GM19463 (cell line): ENCODE measurements around the gene LRRC45.
"Not testable (repeated sequence)": the region's sequence is repeated elsewhere in the genome, so short reads cannot be mapped to it uniquely, and the experiment has no call there.

Experiments
- ATAC-seq: cut with Tn5 transposase; IDR thresholded peaks from one replicate; pipeline ENCODE4 v1.9.1; 2021; ENCODE audit warnings: mild to moderate bottlenecking, moderate library complexity; ENCODE audit not compliant: unreplicated experiment

Gene LRRC45

DNA sequence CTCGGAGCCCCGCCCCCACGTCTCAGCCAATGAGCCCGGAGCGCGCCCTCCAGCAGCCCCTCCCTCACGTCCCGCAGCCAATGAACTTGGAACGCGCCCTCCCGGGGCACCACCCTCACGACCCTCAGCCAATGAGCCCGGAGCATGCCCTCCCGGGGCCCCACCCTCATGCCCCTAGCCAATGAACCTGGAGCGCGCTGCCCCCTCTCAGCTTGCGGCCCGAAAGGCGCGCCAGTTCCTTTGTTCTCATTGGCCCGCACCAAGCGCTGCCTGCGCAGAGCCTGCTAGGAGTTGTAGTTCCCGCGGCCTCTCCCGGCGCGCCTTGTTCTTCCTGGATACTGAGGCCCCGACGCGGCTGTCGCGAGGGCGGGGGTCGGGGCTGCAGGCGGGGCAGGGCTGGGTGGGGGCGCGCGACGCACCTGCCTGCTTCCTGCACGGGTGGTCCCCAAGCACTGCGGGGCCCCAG, at the start of gene LRRC45:
LRRC45 (plus strand) TSS at position 325 of the 466 bp plus-strand sequence. CDS start 339 bp downstream, outside the sequence.
- peak; percentile 89 for ATAC-seq

DNA sequence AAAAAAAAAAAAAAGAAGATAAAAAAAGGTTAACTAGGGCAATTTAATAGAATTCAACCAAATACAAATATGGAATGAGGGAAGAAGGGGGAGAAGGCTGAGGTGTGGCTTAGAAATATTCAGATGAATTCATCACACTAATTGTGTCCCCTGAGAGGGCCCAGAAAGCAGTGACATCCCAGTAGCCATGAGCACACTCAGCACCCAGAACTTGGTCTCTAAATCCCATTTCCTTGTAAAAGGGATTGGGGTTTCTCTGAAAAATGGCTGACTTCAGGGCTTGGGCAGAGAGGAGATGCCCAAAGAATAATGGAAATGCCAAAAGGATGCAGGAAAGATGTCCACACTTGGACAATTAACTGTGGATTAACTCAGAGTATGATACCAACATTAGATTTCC, 49.7 kb upstream of the LRRC45 start:
- ATAC-seq, result no peak

DNA sequence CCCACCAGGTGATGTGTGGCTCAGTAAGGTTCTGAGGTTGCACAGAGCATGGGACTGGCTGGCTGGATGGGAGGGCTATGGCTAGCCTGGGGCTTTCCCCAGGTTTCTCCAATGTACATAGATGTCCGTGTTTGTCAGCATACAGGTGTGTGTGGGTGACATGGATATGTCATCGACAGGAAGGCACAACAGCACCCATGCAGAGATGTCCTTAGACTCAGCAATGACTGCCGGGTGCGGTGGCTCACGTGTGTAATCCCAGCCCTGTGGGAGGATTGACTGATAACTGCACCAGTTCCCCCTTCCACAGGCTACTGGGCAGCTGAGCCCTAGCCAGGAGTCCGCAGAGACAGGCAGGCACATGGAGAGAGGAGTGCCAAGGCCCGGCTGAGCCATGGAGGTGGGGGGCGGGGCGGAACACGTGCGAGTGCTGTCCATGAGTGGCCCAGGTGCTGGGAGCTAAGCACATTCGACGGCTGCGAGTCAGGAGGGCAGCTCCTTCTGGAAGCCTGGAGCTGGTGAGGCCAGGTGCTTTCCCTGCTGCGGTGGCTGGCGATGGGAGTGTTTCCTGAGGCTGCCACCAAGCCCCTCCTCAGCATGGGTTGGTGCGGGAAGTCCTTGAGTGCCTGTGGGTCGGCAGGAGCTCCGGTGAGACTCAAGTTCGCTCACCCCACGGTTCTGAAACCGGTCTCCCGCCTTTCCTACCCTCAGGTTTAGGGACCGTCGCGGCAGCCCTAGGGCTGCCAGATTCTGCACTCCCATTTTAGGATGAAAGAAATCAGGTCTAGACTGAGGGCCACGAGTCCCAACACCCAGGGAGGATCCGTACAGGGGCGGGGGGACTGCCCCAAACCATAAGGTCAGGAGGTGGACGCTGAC, 46.5 kb upstream of the LRRC45 start:
- peak; percentile 3 for ATAC-seq

DNA sequence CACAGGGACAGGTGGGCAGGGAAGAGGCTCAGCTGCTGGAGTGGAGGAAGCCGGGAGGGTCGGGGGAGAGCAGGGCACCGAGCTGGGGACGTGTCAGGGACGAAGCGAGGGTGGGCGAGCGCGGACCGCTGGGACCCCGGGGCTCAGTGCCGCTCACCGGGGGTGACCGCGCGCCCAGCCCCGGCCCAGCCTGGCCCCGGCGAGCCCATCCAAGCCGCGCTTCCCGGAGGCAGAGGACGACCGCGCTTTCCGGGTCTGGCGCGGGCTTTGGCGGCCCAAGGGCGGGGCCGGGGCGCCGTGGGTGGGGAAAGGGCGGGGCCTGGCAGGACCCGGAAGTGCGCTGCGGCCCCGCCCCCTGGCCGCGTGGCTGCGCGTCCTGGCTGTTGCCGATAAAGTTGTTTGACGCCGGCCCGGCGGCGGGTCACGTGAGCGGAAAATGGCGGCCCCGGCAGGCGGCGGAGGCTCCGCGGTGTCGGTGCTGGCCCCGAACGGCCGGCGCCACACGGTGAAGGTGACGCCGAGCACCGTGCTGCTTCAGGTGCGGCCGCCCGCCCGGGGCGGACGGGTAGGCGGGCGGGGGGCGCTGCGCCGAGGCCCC, 45.8 kb upstream of the LRRC45 start, which contains the start of gene ASPSCR1:
ASPSCR1 (plus strand) TSS at position 419 of the 598 bp plus-strand sequence; CDS start at position 437, 18 bp downstream.
- peak; percentile 85 for ATAC-seq

DNA sequence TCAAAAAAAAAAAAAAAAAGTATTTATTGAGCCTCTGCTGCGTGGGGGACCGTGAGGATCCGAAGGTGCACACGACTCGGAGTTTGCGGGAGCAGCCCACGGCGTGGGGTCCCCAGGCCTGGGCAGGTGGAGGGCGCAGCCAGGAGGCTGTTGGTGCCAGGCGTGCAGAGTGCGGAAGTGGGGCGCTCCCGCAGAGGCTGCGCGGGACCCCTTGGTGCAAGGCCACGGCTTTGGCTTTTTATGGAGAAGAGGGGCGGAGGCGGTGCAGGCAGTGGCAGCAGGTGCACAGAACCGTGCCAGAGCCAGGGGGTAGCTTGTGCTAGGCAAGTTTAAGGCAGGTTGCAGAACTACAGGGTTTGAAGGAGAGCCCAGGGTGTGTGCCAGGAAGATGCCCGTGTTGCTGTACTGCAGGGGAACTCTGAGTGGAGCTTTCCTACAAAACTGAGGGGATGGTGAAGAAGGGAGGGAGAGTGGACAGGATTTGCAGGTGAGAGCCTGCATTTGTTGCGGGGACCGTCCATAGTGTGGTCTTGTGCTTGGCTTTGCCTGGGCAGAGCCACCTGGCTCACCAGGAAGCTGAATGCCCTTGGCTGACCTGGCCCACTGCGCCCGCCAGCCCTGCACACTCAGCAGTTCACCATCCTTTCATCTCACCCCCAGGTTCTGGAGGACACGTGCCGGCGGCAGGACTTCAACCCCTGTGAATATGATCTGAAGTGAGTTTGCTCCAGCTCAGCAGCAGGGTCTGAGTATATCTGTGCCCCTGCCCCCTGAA, 44.4 kb upstream of the LRRC45 start:
- ATAC-seq, result no peak

DNA sequence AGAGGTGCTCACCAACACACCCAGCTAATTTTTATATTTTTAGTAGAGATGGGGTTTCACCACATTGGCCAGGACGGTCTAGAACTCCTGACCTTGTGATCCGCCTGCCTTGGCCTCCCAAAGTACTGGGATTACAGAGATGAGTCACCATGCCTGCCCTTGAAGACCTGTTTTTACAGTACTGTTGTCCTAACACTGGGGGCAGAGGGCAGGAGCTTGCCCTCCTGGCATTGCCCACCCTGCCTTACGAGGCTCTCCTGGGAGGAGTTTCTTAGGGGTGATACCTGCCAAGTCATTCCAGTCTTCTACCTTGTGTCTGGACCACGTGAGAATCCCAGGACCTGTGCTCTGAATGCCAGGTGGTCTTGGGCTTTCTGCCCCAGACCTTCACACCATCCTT, 43.0 kb upstream of the LRRC45 start:
- no peak for ATAC-seq

DNA sequence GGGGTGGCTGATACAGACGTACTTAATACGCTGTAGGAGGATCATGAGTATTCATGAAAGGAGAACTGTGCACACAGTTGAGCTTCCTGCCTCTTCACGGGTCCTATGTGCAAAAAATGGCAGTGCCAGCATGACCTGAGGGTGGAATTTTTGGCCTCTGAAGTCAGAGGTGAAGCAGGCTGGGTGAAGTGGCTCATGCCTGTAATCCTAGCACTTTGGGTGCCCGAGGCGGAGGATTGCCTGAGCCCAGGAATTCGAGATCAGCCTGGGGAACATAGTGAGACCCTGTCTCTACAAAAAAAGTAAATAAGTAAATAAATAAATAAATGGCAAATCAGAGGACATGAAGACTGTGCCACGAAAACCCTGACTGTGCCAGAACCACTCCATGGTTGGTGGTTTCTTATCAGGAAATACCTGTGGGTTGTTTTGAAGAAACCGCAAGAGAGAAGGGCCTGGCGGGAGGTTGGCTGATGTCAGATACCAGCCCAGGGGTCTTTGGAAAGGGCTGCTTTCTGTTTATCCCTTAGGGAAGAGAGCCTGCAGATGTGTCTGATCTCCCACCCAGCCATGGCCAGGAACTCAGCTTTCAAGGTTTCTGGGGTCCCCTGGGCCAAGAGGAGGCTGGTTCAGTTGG, 42.3 kb upstream of the LRRC45 start:
- no peak for ATAC-seq

DNA sequence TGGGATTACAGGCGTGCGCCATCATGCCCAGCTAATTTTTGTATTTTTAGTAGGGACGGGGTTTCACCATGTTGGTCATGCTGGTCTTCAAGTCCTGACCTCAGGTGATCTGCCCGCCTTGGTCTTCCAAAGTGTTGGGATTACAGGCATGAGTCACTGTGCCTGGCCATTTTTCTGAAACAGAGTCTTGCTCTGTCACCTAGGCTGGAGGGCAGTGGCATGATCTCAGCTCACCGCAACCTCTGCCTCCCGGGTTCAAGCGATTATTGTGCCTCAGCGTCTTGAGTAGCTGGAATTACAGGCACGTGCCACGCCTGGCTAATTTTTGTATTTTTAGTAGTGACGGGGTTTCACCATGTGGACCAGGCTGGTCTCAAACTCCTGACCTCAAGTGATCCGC, 41.6 kb upstream of the LRRC45 start:
- ATAC-seq, result not testable (repeated sequence)

DNA sequence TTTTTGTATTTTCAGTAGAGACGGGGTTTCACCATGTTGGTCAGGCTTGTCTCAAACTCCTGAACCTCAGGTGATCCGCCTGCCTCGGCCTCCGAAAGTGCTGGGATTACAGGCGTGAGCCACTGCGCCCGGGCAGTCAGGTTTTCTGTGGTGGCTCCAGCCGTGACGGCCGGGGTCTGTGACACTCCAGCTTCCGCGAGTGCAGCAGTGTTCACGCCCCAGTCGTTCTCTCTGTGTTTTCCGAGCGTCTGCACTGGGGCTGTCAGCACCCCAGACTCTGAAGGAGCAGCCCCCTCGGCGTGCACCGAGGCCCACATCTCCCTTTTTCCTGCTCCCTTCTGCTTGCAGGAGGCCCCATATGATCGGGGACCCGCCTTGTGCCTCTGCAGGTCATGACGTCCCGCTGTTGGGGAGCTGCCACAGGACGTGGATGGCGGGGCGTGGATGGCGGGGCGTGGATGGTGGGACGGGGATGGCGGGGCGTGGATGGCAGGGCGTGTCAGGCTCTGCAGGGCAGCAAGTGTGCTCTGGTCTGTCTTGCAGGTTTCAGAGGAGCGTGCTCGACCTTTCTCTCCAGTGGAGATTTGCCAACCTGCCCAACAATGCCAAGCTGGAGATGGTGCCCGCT, 40.0 kb upstream of the LRRC45 start:
- no peak for ATAC-seq

DNA sequence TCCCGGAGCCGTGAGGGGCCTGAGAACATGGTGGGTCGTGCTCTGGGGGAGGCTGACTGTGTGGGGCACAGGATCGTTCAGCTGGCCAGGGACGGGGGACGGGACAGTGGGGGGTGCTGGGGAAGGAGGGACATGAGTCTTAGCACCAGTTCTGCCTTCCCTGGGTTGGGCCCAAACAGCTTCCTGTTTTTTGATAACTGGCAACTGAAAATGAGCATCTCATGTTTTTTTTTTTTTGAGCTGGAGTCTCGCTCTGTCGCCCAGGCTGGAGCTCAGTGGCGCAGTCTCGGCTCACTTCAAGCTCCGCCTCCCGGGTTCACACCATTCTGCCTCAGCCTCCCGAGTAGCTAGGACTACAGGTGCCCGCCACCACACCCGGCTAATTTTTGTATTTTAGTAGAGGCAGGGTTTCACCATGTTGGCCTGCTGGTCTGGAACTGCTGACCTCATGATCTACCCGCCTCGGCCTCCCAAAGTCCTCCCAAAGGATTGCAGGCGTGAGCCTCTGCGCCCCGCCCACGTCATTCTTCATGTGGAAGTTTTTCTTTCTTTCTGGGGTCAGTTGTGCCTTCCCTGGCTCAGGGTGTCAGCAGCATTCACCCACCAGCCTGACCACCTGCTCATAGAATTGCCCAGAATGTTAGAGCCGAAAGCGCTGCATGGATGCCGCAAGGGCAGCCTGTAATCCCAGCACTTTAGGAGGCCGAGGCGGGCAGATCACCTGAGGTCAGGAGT, 39.3 kb upstream of the LRRC45 start:
- no peak for ATAC-seq

DNA sequence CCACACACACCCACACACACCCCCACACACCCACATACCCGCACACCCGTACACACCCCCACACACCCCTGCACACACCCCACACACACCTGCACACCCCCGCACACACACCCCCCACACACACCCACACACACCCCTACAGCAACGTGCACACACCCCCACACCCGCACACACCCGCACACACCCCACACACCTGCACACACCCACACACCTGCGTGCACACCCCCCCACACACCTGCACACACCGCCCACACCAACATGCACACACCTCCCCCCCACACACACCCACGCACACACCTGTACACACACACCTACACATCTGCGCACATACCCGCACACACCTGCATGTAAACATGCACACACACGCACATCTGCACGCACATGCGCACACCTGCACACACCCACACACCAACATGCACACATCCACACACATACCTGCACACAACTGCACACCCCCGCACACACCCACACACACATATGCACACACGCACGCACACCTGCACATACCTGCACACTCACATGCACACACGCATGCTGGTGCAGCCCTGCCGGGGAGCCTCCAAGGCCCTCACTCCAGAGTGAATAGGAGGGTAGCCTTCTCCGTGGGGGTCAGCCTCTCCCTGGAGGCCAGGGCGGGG, 38.2 kb upstream of the LRRC45 start:
- no peak for ATAC-seq

DNA sequence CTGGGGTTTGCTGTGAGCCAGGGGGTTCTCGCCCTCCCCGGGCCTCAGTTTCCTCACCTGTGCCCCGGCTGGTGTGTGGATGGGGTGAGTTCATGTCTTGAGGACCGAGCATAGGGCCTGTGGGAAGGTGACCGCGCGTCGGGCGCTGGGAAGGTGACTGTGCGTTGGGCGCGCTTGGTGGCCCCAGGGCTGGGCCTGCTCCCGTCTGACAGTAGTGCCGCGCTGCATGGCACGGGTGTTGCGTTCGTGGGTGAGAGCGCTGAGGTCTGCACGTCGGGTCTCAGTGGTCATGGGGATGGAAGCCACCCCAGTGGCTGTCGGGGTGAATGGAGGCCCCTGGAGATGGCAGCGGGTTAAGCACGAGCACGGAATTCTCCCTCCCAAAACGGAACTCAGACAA, 36.5 kb upstream of the LRRC45 start:
- no peak for ATAC-seq

DNA sequence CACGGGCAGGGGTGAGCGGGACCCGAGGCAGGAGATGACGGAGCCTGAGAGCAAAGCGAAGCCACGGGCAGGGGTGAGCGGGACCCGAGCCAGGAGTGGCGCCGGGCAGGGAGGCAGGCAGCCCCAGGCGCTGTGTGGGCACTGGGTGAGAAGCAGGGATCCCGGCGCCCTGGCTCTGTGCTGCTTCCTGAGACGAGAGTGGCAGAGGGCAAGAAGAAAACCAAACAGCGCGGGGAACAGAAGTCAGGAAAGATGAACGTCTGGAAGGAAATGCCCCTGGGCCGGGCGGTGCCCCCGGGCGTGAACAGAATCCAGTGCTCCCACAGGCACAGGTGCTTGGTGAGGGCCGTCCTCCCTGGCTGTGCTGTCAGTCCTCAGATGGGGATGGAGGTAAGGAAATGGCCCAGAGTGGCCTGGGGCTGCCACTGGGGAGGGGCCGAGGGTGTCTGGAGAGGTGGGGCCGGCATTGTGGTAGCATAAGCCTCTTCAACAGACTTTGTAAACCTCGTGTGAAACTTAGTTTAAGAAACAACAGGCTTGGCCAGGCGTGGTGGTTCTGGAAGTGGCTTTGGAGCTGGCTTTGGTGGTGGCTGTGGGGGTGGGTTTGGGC, 35.8 kb upstream of the LRRC45 start:
- no peak for ATAC-seq

DNA sequence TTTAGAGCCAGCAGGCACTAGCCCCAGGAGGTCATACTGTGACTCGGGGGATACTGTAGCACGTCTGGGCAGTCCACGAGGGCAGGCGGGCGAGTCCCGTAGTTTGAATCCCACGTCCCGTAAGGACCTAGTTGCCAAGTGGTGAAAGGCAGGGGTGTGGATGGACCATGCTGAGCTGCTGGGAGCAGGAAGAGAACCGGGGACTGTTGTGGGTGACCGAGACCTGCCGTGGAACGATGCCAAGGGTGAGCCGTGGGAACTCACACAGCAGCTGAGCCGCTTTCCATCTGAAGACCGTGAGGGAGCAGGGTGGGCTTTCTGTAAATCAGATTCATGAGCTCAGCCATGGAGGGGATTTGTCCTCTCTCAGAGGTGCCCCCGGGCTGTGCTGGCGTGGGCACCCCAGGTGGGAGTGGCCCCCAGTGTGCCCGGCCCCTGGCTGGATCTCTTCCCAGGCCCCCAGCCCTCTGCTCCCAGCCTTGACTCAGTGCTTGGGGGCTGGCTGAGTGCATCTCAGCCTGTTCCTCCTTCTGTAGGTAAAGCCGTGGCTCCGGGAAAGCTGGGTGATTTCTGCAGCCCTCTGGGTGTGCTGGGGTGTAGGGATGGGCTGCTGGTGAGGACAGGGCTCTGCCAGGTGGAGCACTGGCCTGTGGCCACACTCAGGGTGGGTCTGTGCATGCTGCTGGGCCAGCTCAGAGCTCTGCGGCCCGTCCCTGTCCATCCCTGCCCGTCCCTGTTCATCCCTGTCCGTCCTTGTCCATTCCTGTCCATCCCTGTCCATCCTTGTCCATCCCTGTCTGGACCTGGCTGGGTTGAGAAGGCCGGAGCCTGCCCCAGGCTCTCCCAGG, 32.0 kb upstream of the LRRC45 start:
- ATAC-seq, result no peak

DNA sequence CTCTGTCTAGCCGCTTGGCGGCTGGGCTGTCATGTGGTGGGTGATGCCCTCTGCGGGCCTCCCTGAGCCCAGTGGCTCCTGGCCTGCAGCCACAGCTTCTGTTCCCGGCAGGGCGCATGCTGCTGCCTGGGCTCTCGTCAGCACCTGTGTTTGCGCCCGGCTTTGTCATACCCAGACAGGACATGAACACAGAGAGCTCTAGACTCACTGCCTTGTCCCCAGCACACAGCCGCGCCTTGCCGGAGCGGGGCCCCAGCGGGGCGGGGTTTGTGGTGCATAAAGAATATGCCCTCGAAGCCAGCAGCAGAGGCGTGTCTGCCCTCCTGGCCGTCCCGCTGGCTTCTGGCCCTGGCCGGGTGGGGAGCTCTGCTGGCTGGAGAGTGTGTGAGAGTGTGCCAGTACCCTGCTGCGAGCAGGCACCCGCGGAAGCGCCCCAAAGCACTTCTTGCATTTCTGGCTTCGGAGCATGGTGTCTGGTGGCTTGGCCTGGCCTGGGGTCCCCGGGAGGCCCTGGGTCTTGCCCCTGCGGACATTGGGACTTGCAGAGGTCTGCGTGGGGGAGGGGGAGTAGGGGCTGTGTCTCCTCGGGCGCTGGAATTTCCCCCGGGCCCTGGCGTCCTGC, 31.3 kb upstream of the LRRC45 start:
- no peak for ATAC-seq

DNA sequence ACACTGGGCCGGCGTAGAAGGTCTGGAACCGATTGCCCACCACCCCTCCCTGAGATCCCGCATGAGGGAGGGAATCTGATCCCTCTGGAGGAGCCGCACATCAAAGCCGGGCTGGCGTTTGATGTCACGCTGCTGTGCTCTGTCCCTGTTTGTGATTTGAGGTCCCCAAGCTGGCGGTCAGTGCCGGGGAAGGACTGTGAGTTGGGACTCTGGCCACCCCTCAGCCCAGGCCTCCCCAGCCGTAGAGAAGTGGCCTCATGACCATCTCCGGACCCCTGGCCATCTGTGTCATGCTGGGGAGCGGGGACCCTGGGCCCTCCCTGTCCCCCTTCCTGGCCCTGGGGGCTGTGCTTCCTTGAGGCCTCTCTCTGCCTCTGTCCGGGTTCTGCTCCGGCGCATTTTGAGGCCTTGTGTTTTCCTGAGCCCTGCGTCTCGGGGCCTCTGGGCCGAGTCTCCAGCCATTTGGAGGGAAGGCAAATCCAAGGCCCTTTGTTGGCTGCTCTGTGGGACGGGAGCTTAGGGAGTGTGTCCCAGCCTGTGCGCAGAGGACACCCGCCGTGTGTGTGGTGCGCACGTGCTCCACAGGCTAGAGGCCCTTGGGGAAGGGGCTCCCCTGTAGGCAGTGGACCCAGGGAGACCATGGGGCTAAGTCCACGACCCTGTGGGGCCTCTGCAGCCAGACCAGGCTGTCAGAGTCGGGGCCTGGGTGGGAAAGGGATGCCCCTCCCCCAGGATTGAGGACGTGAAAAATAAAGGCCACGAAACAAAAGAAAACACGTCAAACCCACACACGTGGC, 30.6 kb upstream of the LRRC45 start:
- ATAC-seq, result no peak
